Neutrophil (primary cell): ENCODE results near the gene ZNF490.

Experiments
- H3K27ac ChIP-seq: fragments of 200-600 bp; sonication (generic); 2 replicates; pipeline ENCODE4 v1.5.1; 2016; ENCODE audit warnings: mild to moderate bottlenecking, moderate library complexity
- H3K27me3 ChIP-seq: fragments of 200-600 bp; sonication (generic); 2 replicates; pipeline ENCODE4 v1.6.0; 2016; ENCODE audit warnings: mild to moderate bottlenecking
- H3K36me3 ChIP-seq: fragments of 200-600 bp; sonication (generic); 2 replicates; pipeline ENCODE4 v1.5.1; 2017
- H3K4me1 ChIP-seq, 2 experiments: fragments of 200-600 bp in 1 of 2; sonication (generic) in 1 of 2; 1 replicate in 1 of 2; 2 replicates in 1 of 2; pipeline versions ENCODE4 v1.5.1 to v1.6.1; 2013 to 2016; ENCODE audit warnings: low read depth in 1 of 2, low read length in 1 of 2, mild to moderate bottlenecking in 1 of 2, moderate library complexity in 1 of 2; ENCODE audit not compliant: control insufficient read depth in 1 of 2, insufficient read depth in 1 of 2
- H3K4me3 ChIP-seq, 2 experiments: fragments of 200-600 bp in 1 of 2; sonication (generic) in 1 of 2; 1 replicate in 1 of 2; 2 replicates in 1 of 2; pipeline ENCODE4 v1.5.1; 2013 to 2016; ENCODE audit warnings: low read depth in 1 of 2, low read length in 1 of 2, mild to moderate bottlenecking in 1 of 2, moderate library complexity in 1 of 2
- H3K9me3 ChIP-seq: fragments of 200-600 bp; sonication (generic); 2 replicates; pipeline ENCODE4 v1.5.1; 2016
- TF ChIP-seq, protein P1 (sequence below): fragments of 200-600 bp; sonication (generic); IDR thresholded peaks from 2 replicates; pipeline ENCODE4 v1.5.1; 2016; ENCODE audit warnings: antibody characterized with exemption

Gene ZNF490

DNA sequence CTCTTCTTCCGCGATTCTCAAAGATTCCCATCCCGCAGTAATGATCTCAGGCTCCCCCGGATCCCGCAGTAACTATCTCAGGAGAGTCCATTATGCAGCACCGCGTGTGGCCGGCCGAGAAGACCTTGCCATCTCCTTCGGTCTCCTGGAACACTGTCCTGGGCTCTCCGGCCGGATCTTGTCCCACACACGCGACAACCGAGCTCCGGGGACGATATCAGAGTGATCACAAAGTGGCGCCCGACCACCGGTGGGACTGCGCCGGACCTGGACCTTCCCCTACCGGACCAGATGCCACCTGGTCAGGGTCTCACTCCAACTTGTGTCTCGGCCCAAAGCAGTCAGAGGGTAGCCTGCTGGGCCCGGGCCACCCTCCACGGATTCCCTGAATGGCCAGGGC is 31.9 kb upstream of the ZNF490 start:
- peaks cover 16 to 23% of the 10 kb centered on the region in 2 experiments for H3K4me1 ChIP-seq

DNA sequence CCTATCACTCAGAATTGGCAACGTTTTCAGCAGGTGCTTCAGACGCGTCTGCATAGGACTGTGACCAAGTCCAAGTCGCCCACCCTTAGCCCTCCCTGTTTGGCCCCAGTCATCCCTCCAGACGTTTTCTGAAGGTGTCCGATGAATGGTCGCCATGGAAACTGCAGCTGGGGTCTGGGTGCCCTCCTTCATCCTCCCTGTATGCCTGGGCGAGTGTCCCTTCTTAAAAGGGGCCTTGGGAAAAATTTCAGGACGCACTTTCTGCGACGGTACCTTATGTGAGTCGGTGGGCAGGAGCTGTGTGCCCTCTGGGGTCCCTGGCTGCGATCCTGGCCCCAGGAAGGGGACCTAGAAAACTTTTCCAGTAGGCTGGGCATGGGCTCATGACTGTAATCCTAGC is 30.8 kb upstream of the ZNF490 start:
- Histone ChIP-seq H3K27me3 (no peaks in the 10 kb centered on the region), H3K9me3 (no peaks in the 10 kb centered on the region), H3K36me3 (peaks cover 37% of the 10 kb centered on the region), H3K27ac (no peak overlapping the region), H3K4me3 (no peak overlapping the region), H3K4me1 (peaks cover 13 to 16% of the 10 kb centered on the region in 2 experiments)
- TF ChIP-seq, protein P1, sequence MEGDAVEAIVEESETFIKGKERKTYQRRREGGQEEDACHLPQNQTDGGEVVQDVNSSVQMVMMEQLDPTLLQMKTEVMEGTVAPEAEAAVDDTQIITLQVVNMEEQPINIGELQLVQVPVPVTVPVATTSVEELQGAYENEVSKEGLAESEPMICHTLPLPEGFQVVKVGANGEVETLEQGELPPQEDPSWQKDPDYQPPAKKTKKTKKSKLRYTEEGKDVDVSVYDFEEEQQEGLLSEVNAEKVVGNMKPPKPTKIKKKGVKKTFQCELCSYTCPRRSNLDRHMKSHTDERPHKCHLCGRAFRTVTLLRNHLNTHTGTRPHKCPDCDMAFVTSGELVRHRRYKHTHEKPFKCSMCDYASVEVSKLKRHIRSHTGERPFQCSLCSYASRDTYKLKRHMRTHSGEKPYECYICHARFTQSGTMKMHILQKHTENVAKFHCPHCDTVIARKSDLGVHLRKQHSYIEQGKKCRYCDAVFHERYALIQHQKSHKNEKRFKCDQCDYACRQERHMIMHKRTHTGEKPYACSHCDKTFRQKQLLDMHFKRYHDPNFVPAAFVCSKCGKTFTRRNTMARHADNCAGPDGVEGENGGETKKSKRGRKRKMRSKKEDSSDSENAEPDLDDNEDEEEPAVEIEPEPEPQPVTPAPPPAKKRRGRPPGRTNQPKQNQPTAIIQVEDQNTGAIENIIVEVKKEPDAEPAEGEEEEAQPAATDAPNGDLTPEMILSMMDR, result no peak

More for the DNA sequence above, 31.9 kb upstream of the ZNF490 start:
- H3K27me3 ChIP-seq, result no peaks in the 10 kb centered on the region
- H3K4me3 ChIP-seq, result no peak overlapping the region
- peaks cover 43% of the 10 kb centered on the region for H3K36me3 ChIP-seq
- TF ChIP-seq, protein P1, result no peak
- H3K27ac ChIP-seq, result no peak overlapping the region
- H3K9me3 ChIP-seq, result no peaks in the 10 kb centered on the region

DNA sequence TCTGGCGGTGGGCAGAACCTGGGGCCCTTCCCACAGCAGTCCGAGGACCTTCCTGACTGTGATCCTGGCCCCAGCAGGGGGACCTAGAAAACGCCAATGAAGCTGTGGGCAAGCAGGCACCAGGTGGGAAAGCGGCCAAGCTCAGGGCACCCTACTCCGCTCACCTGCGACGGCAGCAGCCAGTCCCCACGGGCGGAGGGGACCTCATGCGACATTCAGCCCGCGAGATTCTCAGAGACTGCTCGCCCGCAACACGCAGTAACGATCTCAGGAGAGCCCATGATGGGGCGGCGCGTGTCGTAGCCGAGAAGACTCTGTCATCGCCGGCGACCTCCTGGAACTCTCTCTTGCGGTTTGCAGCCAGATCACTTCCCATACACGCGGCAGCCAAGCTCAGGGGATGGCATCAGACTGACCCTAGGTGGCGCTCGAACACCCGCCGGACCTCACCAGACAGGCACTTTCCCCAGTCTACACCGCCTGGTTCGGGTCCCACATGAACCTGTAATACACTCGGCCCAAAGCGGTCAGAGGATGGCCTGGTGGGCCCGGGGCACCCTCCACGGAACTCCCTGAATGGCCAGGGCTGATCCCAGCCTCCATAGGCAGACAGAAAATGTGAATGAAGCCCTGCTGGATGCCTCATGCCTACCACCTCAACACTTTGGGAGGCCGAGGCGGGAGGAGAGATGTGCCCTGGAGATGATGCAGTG is 29.4 kb upstream of the ZNF490 start:
- H3K4me3 ChIP-seq, result peak overlapping the region in 1 of 2 experiments; percentile 4
- TF ChIP-seq, protein P1, result peak; percentile 91
- H3K9me3 ChIP-seq, result no peaks in the 10 kb centered on the region
- peak overlapping the region; percentile 38 for H3K27ac ChIP-seq
- H3K4me1 ChIP-seq, result peaks cover 8 to 9% of the 10 kb centered on the region in 2 experiments
- H3K27me3 ChIP-seq, result no peaks in the 10 kb centered on the region
- H3K36me3 ChIP-seq, result peaks cover 24% of the 10 kb centered on the region

DNA sequence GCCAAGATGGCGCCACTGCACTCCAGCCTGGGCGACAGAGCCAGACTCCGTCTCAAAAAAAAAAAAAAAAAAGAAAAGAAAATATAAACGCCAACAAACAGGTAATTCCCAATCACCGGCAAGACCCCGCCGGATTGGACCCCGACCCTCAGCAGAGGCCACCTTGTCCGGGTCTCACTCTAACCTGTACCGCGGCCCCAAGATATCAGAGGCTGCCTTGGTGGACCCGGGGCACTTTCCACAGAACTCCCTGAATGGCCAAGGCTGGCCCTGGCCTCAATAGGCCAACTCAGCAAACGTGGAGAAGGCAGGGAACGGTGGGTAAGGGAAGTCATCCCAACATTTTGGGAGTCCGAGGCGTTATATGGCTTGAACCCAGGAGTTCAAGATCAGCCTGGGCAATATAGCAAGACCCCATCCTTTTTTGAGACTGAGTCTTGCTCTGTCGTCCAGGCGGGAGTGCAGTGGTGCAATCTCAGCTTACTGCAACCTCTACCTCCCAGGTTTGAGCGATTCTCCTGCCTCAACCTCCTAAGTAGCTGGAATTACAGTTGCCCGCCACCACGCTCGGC is 28.1 kb upstream of the ZNF490 start:
- TF ChIP-seq, protein P1, result no peak
- H3K9me3 ChIP-seq, result no peaks in the 10 kb centered on the region
- no peak overlapping the region for H3K27ac ChIP-seq
- peaks cover 15% of the 10 kb centered on the region for H3K36me3 ChIP-seq
- H3K4me1 ChIP-seq, result peaks cover 8 to 9% of the 10 kb centered on the region in 2 experiments
- H3K27me3 ChIP-seq, result no peaks in the 10 kb centered on the region
- no peak overlapping the region for H3K4me3 ChIP-seq

DNA sequence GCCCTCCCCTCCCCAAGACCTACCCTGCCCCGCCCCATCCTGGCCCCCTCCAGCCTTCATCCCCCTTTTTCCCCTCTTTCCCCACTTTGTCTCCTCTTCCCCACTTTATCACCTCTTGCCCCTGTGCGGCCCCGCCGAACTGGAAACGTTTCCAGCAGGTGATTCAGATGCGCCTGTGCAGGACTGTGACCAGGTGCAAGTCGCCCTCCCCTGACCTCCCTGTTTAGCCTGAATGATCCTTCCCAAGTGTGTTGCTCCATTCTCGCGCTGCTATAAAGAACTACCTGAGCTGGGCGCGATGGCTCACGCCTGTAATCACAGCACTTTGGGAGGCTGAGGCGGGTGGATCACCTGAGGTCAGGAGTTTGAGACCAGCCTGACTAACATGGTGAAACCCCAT is 26.0 kb upstream of the ZNF490 start:
- Histone ChIP-seq H3K4me3 (no peak overlapping the region), H3K4me1 (peaks cover 8 to 9% of the 10 kb centered on the region in 2 experiments), H3K27ac (no peak overlapping the region), H3K36me3 (peaks cover 25% of the 10 kb centered on the region), H3K9me3 (no peaks in the 10 kb centered on the region), H3K27me3 (no peaks in the 10 kb centered on the region)
- TF ChIP-seq, protein P1, result no peak
